GM21528 (cell line): ENCODE results near the gene MCTP1.

Source experiments
- ATAC-seq: cut with Tn5 transposase; IDR thresholded peaks from one replicate; pipeline ENCODE4 v1.9.1; 2021; ENCODE audit warnings: mild to moderate bottlenecking, moderate library complexity; ENCODE audit not compliant: unreplicated experiment, low FRiP score

MCTP1 gene

GRCh38 chr5:94692581-94692980, 592.3 kb downstream of the MCTP1 start:
- no peak for ATAC-seq

- no peak for ATAC-seq
Observed at GRCh38 chr5:94691949-94692348, 592.9 kb downstream of the MCTP1 start.

- no peak for ATAC-seq
Observed at GRCh38 chr5:94691291-94691690, 593.6 kb downstream of the MCTP1 start.

- ATAC-seq, result no peak
Observed at GRCh38 chr5:94690778-94691177, 594.1 kb downstream of the MCTP1 start.

- no peak for ATAC-seq
Observed at GRCh38 chr5:94689908-94690307, 595.0 kb downstream of the MCTP1 start.

- no peak for ATAC-seq
Observed at GRCh38 chr5:94682814-94683520, 601.9 kb downstream of the MCTP1 start.

- ATAC-seq, result no peak
Observed at GRCh38 chr5:94675965-94676618, 608.8 kb downstream of the MCTP1 start.

GRCh38 chr5:94674490-94675382, 610.2 kb downstream of the MCTP1 start:
- ATAC-seq, result no peak

- ATAC-seq, result no peak
Observed at GRCh38 chr5:94672746-94673145, 612.1 kb downstream of the MCTP1 start.

- ATAC-seq, result no peak
Observed at GRCh38 chr5:94670726-94671125, 614.2 kb downstream of the MCTP1 start.

GRCh38 chr5:94667937-94668336, 617.0 kb downstream of the MCTP1 start:
- ATAC-seq, result no peak

GRCh38 chr5:94661086-94661485, 623.8 kb downstream of the MCTP1 start:
- ATAC-seq, result no peak

- ATAC-seq, result no peak
Observed at GRCh38 chr5:94660506-94660905, 624.4 kb downstream of the MCTP1 start.

- ATAC-seq, result no peak
Observed at GRCh38 chr5:94658272-94658671, 626.6 kb downstream of the MCTP1 start.
